H1 (cell line): ENCODE measurements around the gene VN1R5. TPM values are rescaled to one million over a fixed set of nuclear protein-coding genes. Genes with fewer than 3 reads are reported as not detected.

Experiments used
- CTCF ChIA-PET: fragments of 300-600 bp; sonication (Branson Sonifier 250); formaldehyde crosslinking; loops from one replicate; lab custom pipeline; 2021; ENCODE audit not compliant: partially characterized antibody; lab: Charles Lee
- POLR2A ChIA-PET: fragments of 300-600 bp; sonication (Branson Sonifier 250); formaldehyde crosslinking; loops from one replicate; lab custom pipeline; 2021; ENCODE audit warnings: inconsistent platforms; ENCODE audit not compliant: partially characterized antibody; lab: Charles Lee
- DNase-seq, 2 experiments: peaks; one replicate each; pipeline versions ENCODE4 v3.0.0 to v3.0.0-alpha.2; 2010 to 2022; ENCODE audit warnings: low spot score in 2 of 2, low read depth in 1 of 2, mixed read lengths in 1 of 2
- FAIRE-seq: peaks from 2 replicates; lab custom pipeline; 2011; peaks lifted over from hg19 to GRCh38; lab: Jason Lieb, UNC
- H2AFZ ChIP-seq: 2 replicates; pipeline ENCODE4 v1.8.1; 2012; ENCODE audit warnings: low read length, inconsistent platforms
- H2AK5ac ChIP-seq: 2 replicates; pipeline ENCODE4 v1.6.1; 2013; ENCODE audit warnings: low read depth, low read length
- H2BK120ac ChIP-seq: replicated peaks from 2 replicates; pipeline ENCODE3; 2013; ENCODE audit warnings: low read depth, low read length, inconsistent platforms
- H2BK12ac ChIP-seq: 2 replicates; pipeline ENCODE4 v1.6.1; 2013; ENCODE audit warnings: low read depth, low read length
- H2BK15ac ChIP-seq: 2 replicates; pipeline ENCODE4 v1.6.1; 2013; ENCODE audit warnings: low read length
- H2BK20ac ChIP-seq: 2 replicates; pipeline ENCODE4 v1.6.1; 2013; ENCODE audit warnings: low read length
- H2BK5ac ChIP-seq: 2 replicates; pipeline ENCODE4 v1.6.1; 2013; ENCODE audit warnings: low read depth, low read length
- H3K14ac ChIP-seq: 2 replicates; pipeline ENCODE4 v1.6.1; 2013; ENCODE audit warnings: inconsistent platforms; ENCODE audit not compliant: insufficient read length
- H3K18ac ChIP-seq: 2 replicates; pipeline ENCODE4 v1.6.1; 2013; ENCODE audit warnings: low read length; ENCODE audit errors: extremely low read depth
- H3K23ac ChIP-seq: 2 replicates; pipeline ENCODE4 v1.6.1; 2013; ENCODE audit warnings: inconsistent platforms; ENCODE audit not compliant: insufficient read length
- H3K23me2 ChIP-seq: 2 replicates; pipeline ENCODE4 v1.6.1; 2013; ENCODE audit warnings: low read depth, low read length
- H3K27ac ChIP-seq: 2 replicates; pipeline ENCODE4 v1.6.1; 2011; ENCODE audit warnings: low read depth, low read length, inconsistent platforms
- H3K27me3 ChIP-seq, 4 experiments: replicated peaks in 1 of 4; 1 replicate in 1 of 4; 2 replicates in 3 of 4; pipeline versions ENCODE4 v1.6.1 to v1.8.1; 2011 to 2013; ENCODE audit warnings: low read length in 3 of 4, mild to moderate bottlenecking in 3 of 4, inconsistent platforms in 2 of 4, mixed read lengths in 2 of 4, moderate library complexity in 1 of 4; ENCODE audit not compliant: control insufficient read depth in 3 of 4, insufficient read depth in 3 of 4; ENCODE audit errors: extremely low read depth in 1 of 4
- H3K36me3 ChIP-seq, 4 experiments: 2 replicates each; pipeline versions ENCODE4 v1.6.1 to v1.8.1; 2011 to 2013; ENCODE audit warnings: mild to moderate bottlenecking in 4 of 4, low read length in 3 of 4, moderate library complexity in 2 of 4, control low read depth in 1 of 4, inconsistent platforms in 1 of 4; ENCODE audit not compliant: insufficient read depth in 4 of 4, control insufficient read depth in 2 of 4
- H3K4ac ChIP-seq: replicated peaks from 2 replicates; pipeline ENCODE3; 2013; ENCODE audit warnings: low read length, low read depth, mixed read lengths, inconsistent platforms; ENCODE audit not compliant: insufficient read length
- H3K4me1 ChIP-seq, 4 experiments: replicated peaks in 1 of 4; 1 replicate in 1 of 4; 2 replicates in 3 of 4; pipeline versions ENCODE4 v1.6.1 to v1.8.1; 2011 to 2013; ENCODE audit warnings: low read length in 3 of 4, inconsistent platforms in 2 of 4, mixed read lengths in 1 of 4; ENCODE audit not compliant: insufficient read depth in 4 of 4, control insufficient read depth in 3 of 4
- H3K4me2 ChIP-seq, 2 experiments: 2 replicates each; pipeline versions ENCODE4 v1.6.1 to v1.8.1; 2011 to 2013; ENCODE audit warnings: low read depth in 2 of 2, low read length in 2 of 2, control low read depth in 1 of 2, inconsistent platforms in 1 of 2, mild to moderate bottlenecking in 1 of 2; ENCODE audit not compliant: insufficient read depth in 1 of 2
- H3K4me3 ChIP-seq, 4 experiments: fragments of 200-600, 300-600 bp in 1 of 4; sonication (generic), shearing (Covaris generic), sonication (Bioruptor Twin) in 1 of 4; 2 replicates each; pipeline versions ENCODE4 v1.5.1 to v1.8.1; 2011 to 2016; ENCODE audit warnings: low read length in 4 of 4, low read depth in 3 of 4, control low read depth in 2 of 4, inconsistent platforms in 2 of 4, mild to moderate bottlenecking in 2 of 4, mixed read lengths in 1 of 4, moderate library complexity in 1 of 4; ENCODE audit not compliant: insufficient read depth in 2 of 4; ENCODE audit errors: extremely low read depth in 1 of 4
- H3K56ac ChIP-seq: replicated peaks from 2 replicates; pipeline ENCODE3; 2013; ENCODE audit warnings: low read depth, mild to moderate bottlenecking, mixed read lengths, low read length, inconsistent platforms; ENCODE audit not compliant: insufficient read length
- H3K79me1 ChIP-seq: 2 replicates; pipeline ENCODE4 v1.6.1; 2013; ENCODE audit warnings: low read depth, low read length, control low read depth
- H3K79me2 ChIP-seq, 2 experiments: 2 replicates each; pipeline versions ENCODE4 v1.6.1 to v1.8.1; 2012 to 2013; ENCODE audit warnings: low read length in 2 of 2, mild to moderate bottlenecking in 2 of 2, inconsistent platforms in 1 of 2; ENCODE audit not compliant: insufficient read depth in 2 of 2, control insufficient read depth in 1 of 2
- H3K9ac ChIP-seq, 4 experiments: replicated peaks in 1 of 4; 1 replicate in 1 of 4; 2 replicates in 3 of 4; pipeline versions ENCODE4 v1.6.1 to v1.8.1; 2011 to 2013; ENCODE audit warnings: low read depth in 3 of 4, low read length in 3 of 4, control low read depth in 2 of 4, mild to moderate bottlenecking in 2 of 4, moderate library complexity in 2 of 4, inconsistent platforms in 1 of 4; ENCODE audit errors: extremely low read depth in 1 of 4
- H3K9me3 ChIP-seq, 2 experiments: 2 replicates each; pipeline versions ENCODE4 v1.6.1 to v1.8.1; 2012 to 2013; ENCODE audit warnings: mild to moderate bottlenecking in 2 of 2, moderate library complexity in 2 of 2, control low read depth in 1 of 2, inconsistent platforms in 1 of 2, low read depth in 1 of 2, low read length in 1 of 2, mixed read lengths in 1 of 2; ENCODE audit not compliant: insufficient read depth in 2 of 2
- H4K20me1 ChIP-seq, 2 experiments: replicated peaks in 1 of 2; 2 replicates each; pipeline versions ENCODE3 to v1.8.1; 2011 to 2013; ENCODE audit warnings: inconsistent platforms in 2 of 2, low read length in 2 of 2, mild to moderate bottlenecking in 1 of 2; ENCODE audit not compliant: insufficient read depth in 2 of 2, control insufficient read depth in 1 of 2
- H4K5ac ChIP-seq: 2 replicates; pipeline ENCODE4 v1.6.1; 2013; ENCODE audit warnings: low read length, low read depth, mixed read lengths, inconsistent platforms; ENCODE audit not compliant: insufficient read length
- H4K8ac ChIP-seq: 2 replicates; pipeline ENCODE4 v1.8.0; 2013; ENCODE audit warnings: mild to moderate bottlenecking, moderate library complexity, low read length, inconsistent platforms; ENCODE audit not compliant: insufficient read depth; ENCODE audit errors: extremely low read depth
- H4K91ac ChIP-seq: replicated peaks from 2 replicates; pipeline ENCODE3; 2013; ENCODE audit warnings: low read length, mixed read lengths, inconsistent platforms; ENCODE audit not compliant: insufficient read length
- BACH1 ChIP-seq: IDR thresholded peaks from 2 replicates; pipeline ENCODE4 v1.6.1; 2012; ENCODE audit warnings: low read length, improper control_type of control experiment
- SAP30 ChIP-seq: fragments of 300-600 bp; sonication (generic); IDR thresholded peaks from 2 replicates; pipeline ENCODE4 v1.7.1; 2012; ENCODE audit warnings: low read length, moderate library complexity, mild to moderate bottlenecking, inconsistent platforms; ENCODE audit not compliant: insufficient read depth, insufficient replicate concordance
- WGBS, 2 experiments: shearing (Covaris generic) in 1 of 2; methylation state at CpG; one replicate each; pipeline versions ENCODE4 v1.1.6 to v1.1.7; 2013 to 2015; ENCODE audit warnings: low lambda C conversion rate in 2 of 2, mixed read lengths in 2 of 2, inconsistent platforms in 1 of 2, low coverage in 1 of 2, missing lambda C conversion rate in 1 of 2; ENCODE audit not compliant: insufficient replicate concordance in 2 of 2, insufficient coverage in 1 of 2, insufficient read length in 1 of 2; ENCODE audit errors: extremely low coverage in 1 of 2, missing lambda C conversion rate in 1 of 2; 5-methylcytosine and 5-hydroxymethylcytosine counted together
- polyA plus RNA-seq, 7 experiments: library from polyadenylated mRNA; depleted of rRNA in 3 of 7; stranded (reverse) in 5 of 7; unstranded in 2 of 7; fragments of >200 nt in 5 of 7; fragments of 200-250 nt in 2 of 7; gene quantifications; 1 replicate in 5 of 7; 2 replicates in 1 of 7; 4 replicates in 1 of 7; pipeline versions ENCODE4 v1.2.1 to v1.2.3, GENCODE V29; 2011 to 2013; ENCODE audit warnings: missing spikeins in 2 of 7, mixed read lengths in 2 of 7
- total RNA-seq: library from RNA; stranded (reverse); fragmentation: NEBNext Ultra II Directional; extraction: Animal tissue kit (Norgen Biotek cat#: 25700); gene quantifications from 2 replicates; pipeline ENCODE4 v1.2.1, GENCODE V29; 2021

The VN1R5 gene
- total and polyA plus RNA-seq, 2 of the 8 experiments (the other 6 are each of a cell fraction or from before 2014, with no cell fraction given), result not detected

DNA sequence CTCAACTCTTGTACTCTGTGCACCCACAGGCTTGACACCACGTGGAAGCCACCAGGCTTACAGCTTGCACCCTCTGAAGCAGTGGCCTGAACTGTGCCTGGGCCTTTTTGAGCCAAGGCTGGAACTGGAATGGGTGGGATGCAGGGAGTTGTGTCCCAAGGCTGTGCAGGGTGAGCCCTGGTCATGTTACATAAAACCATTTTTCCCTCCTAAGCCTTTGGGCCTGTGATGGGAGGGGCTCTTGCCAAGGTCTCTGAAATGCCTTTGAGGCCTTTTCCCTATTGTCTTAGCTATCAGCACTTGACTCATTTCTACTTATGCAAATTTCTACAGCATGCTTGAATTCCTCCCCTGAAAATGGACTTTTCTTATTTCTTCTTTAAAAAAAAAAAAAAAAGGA is 14.1 kb downstream of the VN1R5 start:
- no peaks in the 10 kb centered on the region for H3K27me3 ChIP-seq
- H3K9me3 ChIP-seq, result peaks cover 7% of the 10 kb centered on the region in 2 experiments; a peak in 3 of 4 replicates
- no peak for DNase-seq
- TF ChIP-seq SAP30, result no peak
- TF ChIP-seq BACH1, result no peak
- H3K79me2 ChIP-seq, result no peaks in the 10 kb centered on the region
- no peak overlapping the region for H2BK120ac ChIP-seq
- POLR2A ChIA-PET, result no interaction called here
- no peak overlapping the region for H3K14ac ChIP-seq
- H3K4me1 ChIP-seq, result no peaks in the 10 kb centered on the region
- no peak overlapping the region for H2AFZ ChIP-seq
- no peak overlapping the region for H2BK15ac ChIP-seq
- H3K23ac ChIP-seq, result no peak overlapping the region
- no peak overlapping the region for H3K9ac ChIP-seq
- no peaks in the 10 kb centered on the region for H3K23me2 ChIP-seq
- CTCF ChIA-PET, result interaction anchor here (0.6 kb wide), 1 partner anchor 645 kb away, joined by 3 read pairs; no protein-coding TSS in a partner anchor
- H2BK20ac ChIP-seq, result no peak overlapping the region
- no peak overlapping the region for H4K91ac ChIP-seq
- H3K27ac ChIP-seq, result no peak overlapping the region
- no peak overlapping the region for H3K18ac ChIP-seq
- H3K4me3 ChIP-seq, result no peak overlapping the region
- no peaks in the 10 kb centered on the region for H3K36me3 ChIP-seq
- no peak overlapping the region for H2AK5ac ChIP-seq
- H4K8ac ChIP-seq, result no peak overlapping the region
- H3K4ac ChIP-seq, result no peak overlapping the region
- H3K79me1 ChIP-seq, result no peaks in the 10 kb centered on the region
- FAIRE-seq, result no peak
- H3K4me2 ChIP-seq, result no peak overlapping the region
- H4K20me1 ChIP-seq, result no peaks in the 10 kb centered on the region
- 100% methylated on average over 1 of the region's 1 CpG; no CpG with 5 or more reads in 1 of the 2 experiments for WGBS, 2 experiments
- no peak overlapping the region for H3K56ac ChIP-seq
- H4K5ac ChIP-seq, result no peak overlapping the region
- no peak overlapping the region for H2BK12ac ChIP-seq
- no peak overlapping the region for H2BK5ac ChIP-seq
